ENCODE data around the gene ST6GALNAC3. TPM values are rescaled to one million over a fixed set of nuclear protein-coding genes. Genes with fewer than 3 reads are reported as not detected.

Gene ST6GALNAC3
- total RNA-seq, 1 experiment from 2014 or later, result 2.2 TPM

- Histone ChIP-seq H4K20me1 (ENCODE audit: insufficient read depth) (no peaks in the 10 kb centered on the region), H3K9ac (ENCODE audit: low read length) (no peak overlapping the region), H3K27ac (ENCODE audit: low read depth, low read length) (no peak overlapping the region), H3K4me3 (replicated peaks in 1 of 2; ENCODE audit: low read depth in 1 of 2, low read length in 2 of 2) (no peak overlapping the region), H3K79me2 (ENCODE audit: insufficient read depth, low read length) (no peaks in the 10 kb centered on the region), H3K4me2 (ENCODE audit: low read length) (no peak overlapping the region), H3K27me3 (ENCODE audit: insufficient read depth, low read length) (no peaks in the 10 kb centered on the region), H2AFZ (ENCODE audit: low read depth, low read length, poor library complexity, severe bottlenecking) (no peak overlapping the region), H3K9me3 (ENCODE audit: control insufficient read depth in 1 of 2, insufficient read depth in 1 of 2, low read depth in 1 of 2, low read length in 2 of 2) (no peaks in the 10 kb centered on the region), H3K36me3 (ENCODE audit: control insufficient read depth in 1 of 2, insufficient read depth in 2 of 2, low read length in 2 of 2) (no peaks in the 10 kb centered on the region), H3K9me2 (ENCODE audit: insufficient read depth) (no peaks in the 10 kb centered on the region), H3K4me1 (ENCODE audit: control insufficient read depth in 1 of 2, insufficient read depth in 2 of 2, low read length in 2 of 2) (peaks cover 9 to 17% of the 10 kb centered on the region in 2 experiments)
- ChIA-PET POLR2A (no interaction called here), RAD21 (ENCODE audit: low non-redundant PET in 1 of 2, low total read pairs in 2 of 2, uncharacterized antibody in 2 of 2, unreplicated experiment in 2 of 2) (no interaction called here), CTCF (no interaction called here)
- intact Hi-C loops (cut with micrococcal nuclease), result no loop called here
- BruUV-seq (replicated peaks), result no TSS peak
- no peak for ATAC-seq
- no peak for DNase-seq (ENCODE audit: low read depth, low spot score)
- TF ChIP-seq ZFX (IDR thresholded peaks at IDR 0.05) (no peak), ZBTB33 (IDR thresholded peaks at IDR 0.05; ENCODE audit: extremely low read depth, insufficient replicate concordance, low read length) (no peak), ATF3 (IDR thresholded peaks at IDR 0.05) (no peak), RAD21 (IDR thresholded peaks at IDR 0.05; ENCODE audit: low read depth) (no peak), CEBPB (IDR thresholded peaks at IDR 0.05; ENCODE audit: low read depth) (no peak)
Measured at GRCh38 chr1:76264642-76265041, 190.1 kb downstream of the ST6GALNAC3 start.

- POLR2A ChIA-PET, result no interaction called here
- Histone ChIP-seq H3K9ac (ENCODE audit: low read length) (no peak overlapping the region), H3K4me2 (ENCODE audit: low read length) (no peak overlapping the region), H3K79me2 (ENCODE audit: insufficient read depth, low read length) (no peaks in the 10 kb centered on the region), H3K27me3 (ENCODE audit: insufficient read depth, low read length) (no peaks in the 10 kb centered on the region), H3K27ac (ENCODE audit: low read depth, low read length) (no peak overlapping the region), H3K4me1 (ENCODE audit: control insufficient read depth in 1 of 2, insufficient read depth in 2 of 2, low read length in 2 of 2) (peaks cover 9 to 20% of the 10 kb centered on the region in 2 experiments), H3K36me3 (ENCODE audit: control insufficient read depth in 1 of 2, insufficient read depth in 2 of 2, low read length in 2 of 2) (no peaks in the 10 kb centered on the region), H3K9me3 (ENCODE audit: control insufficient read depth in 1 of 2, insufficient read depth in 1 of 2, low read depth in 1 of 2, low read length in 2 of 2) (no peaks in the 10 kb centered on the region), H3K4me3 (replicated peaks in 1 of 2; ENCODE audit: low read depth in 1 of 2, low read length in 2 of 2) (no peak overlapping the region), H2AFZ (ENCODE audit: low read depth, low read length, poor library complexity, severe bottlenecking) (no peak overlapping the region), H3K9me2 (ENCODE audit: insufficient read depth) (no peaks in the 10 kb centered on the region), H4K20me1 (ENCODE audit: insufficient read depth) (no peaks in the 10 kb centered on the region)
- CTCF ChIA-PET, result no interaction called here
- RAD21 ChIA-PET (ENCODE audit: low non-redundant PET in 1 of 2, low total read pairs in 2 of 2, uncharacterized antibody in 2 of 2, unreplicated experiment in 2 of 2), result no interaction called here
- no peak for DNase-seq (ENCODE audit: low read depth, low spot score)
- intact Hi-C loops (cut with micrococcal nuclease), result no loop called here
- ATAC-seq, result no peak
- BruUV-seq (replicated peaks), result no TSS peak
- TF ChIP-seq FOSL1 (IDR thresholded peaks at IDR 0.05; ENCODE audit: low read depth) (no peak), MAX (IDR thresholded peaks at IDR 0.05) (no peak), EGR1 (IDR thresholded peaks at IDR 0.05; ENCODE audit: low read depth) (no peak), POLR2AphosphoS5 (IDR thresholded peaks at IDR 0.05; ENCODE audit: low read depth, low read length) (no peak), REST (IDR thresholded peaks at IDR 0.05; ENCODE audit: low read depth) (no peak), CEBPB (IDR thresholded peaks at IDR 0.05; ENCODE audit: low read depth) (no peak), EZH2phosphoT487 (IDR thresholded peaks at IDR 0.05; ENCODE audit: borderline replicate concordance) (no peak), ZNF274 (IDR thresholded peaks at IDR 0.05; ENCODE audit: low read depth, low read length) (no peak), SRF (IDR thresholded peaks at IDR 0.05; ENCODE audit: low read depth) (no peak), YY1 (IDR thresholded peaks at IDR 0.05; ENCODE audit: extremely low read depth, insufficient replicate concordance, low read depth, low read length) (no peak)
Measured at GRCh38 chr1:76266762-76267161, 192.2 kb downstream of the ST6GALNAC3 start.

All from HCT116 (cell line).